Placental epithelial cell (primary cell): Measurements from ENCODE around the gene NUP205. TPM values are rescaled to one million over a fixed set of nuclear protein-coding genes. Genes with fewer than 3 reads are reported as not detected.

Source experiments
- small RNA-seq: library from RNA; depleted of rRNA; stranded (forward); fragments of <200 nt; gene quantifications from one replicate; pipeline ENCODE3, GENCODE V24; 2012
- total RNA-seq: library from RNA; depleted of rRNA; stranded (reverse); fragments of >200 nt; gene quantifications from 2 replicates; pipeline ENCODE4 v1.2.3, GENCODE V29; 2012

NUP205 gene, protein sequence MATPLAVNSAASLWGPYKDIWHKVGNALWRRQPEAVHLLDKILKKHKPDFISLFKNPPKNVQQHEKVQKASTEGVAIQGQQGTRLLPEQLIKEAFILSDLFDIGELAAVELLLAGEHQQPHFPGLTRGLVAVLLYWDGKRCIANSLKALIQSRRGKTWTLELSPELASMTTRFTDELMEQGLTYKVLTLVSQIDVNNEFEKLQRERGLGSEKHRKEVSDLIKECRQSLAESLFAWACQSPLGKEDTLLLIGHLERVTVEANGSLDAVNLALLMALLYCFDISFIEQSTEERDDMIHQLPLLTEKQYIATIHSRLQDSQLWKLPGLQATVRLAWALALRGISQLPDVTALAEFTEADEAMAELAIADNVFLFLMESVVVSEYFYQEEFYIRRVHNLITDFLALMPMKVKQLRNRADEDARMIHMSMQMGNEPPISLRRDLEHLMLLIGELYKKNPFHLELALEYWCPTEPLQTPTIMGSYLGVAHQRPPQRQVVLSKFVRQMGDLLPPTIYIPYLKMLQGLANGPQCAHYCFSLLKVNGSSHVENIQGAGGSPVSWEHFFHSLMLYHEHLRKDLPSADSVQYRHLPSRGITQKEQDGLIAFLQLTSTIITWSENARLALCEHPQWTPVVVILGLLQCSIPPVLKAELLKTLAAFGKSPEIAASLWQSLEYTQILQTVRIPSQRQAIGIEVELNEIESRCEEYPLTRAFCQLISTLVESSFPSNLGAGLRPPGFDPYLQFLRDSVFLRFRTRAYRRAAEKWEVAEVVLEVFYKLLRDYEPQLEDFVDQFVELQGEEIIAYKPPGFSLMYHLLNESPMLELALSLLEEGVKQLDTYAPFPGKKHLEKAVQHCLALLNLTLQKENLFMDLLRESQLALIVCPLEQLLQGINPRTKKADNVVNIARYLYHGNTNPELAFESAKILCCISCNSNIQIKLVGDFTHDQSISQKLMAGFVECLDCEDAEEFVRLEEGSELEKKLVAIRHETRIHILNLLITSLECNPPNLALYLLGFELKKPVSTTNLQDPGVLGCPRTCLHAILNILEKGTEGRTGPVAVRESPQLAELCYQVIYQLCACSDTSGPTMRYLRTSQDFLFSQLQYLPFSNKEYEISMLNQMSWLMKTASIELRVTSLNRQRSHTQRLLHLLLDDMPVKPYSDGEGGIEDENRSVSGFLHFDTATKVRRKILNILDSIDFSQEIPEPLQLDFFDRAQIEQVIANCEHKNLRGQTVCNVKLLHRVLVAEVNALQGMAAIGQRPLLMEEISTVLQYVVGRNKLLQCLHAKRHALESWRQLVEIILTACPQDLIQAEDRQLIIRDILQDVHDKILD (N-terminal part only)
- total RNA-seq = 33.8 and 59.8 TPM in 2 replicates

DNA sequence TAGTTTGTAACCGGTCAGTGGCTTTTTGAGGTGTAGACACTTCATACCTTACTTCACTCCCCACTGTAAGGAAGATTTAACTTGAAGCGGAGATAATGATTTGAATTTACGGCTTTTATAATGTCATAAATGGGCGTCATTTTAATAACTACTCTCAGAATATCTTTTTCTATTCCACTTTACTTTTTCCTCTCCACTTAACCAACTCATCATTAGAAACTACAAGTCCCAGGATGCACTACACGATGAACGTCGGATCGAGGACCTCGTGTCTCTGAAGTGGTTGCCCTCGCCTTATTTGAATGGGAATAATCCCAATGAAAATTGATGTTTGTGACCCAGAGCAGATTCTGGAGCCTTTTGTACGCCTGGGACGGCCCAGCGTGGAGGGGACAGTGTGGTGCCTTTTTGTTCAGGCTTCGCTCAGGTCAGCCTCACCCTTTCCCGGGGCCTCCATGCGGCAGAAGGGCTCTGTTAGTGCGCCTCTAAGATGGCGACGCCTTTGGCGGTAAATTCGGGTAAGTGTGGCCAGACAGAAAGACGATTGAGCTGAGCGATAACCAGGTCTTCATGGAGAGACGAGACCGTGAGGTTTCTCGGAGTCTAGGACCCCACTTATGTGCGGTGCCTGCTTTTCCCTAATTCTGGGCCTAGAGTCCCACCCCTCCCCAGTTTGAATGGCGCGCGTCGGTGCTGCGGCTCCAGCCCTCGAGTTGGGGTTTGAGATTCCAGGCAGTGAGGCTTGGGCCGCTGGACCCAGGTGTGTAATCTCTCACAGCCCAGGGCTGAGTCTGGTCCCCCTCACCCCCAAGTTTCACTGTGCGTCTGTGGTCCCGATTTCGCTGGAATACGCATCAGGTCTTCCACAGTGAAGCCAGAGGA, at the start of gene NUP205:
NUP205 (plus strand) TSS at position 463 of the 882 bp plus-strand sequence; CDS start at position 491, 28 bp downstream.

DNA sequence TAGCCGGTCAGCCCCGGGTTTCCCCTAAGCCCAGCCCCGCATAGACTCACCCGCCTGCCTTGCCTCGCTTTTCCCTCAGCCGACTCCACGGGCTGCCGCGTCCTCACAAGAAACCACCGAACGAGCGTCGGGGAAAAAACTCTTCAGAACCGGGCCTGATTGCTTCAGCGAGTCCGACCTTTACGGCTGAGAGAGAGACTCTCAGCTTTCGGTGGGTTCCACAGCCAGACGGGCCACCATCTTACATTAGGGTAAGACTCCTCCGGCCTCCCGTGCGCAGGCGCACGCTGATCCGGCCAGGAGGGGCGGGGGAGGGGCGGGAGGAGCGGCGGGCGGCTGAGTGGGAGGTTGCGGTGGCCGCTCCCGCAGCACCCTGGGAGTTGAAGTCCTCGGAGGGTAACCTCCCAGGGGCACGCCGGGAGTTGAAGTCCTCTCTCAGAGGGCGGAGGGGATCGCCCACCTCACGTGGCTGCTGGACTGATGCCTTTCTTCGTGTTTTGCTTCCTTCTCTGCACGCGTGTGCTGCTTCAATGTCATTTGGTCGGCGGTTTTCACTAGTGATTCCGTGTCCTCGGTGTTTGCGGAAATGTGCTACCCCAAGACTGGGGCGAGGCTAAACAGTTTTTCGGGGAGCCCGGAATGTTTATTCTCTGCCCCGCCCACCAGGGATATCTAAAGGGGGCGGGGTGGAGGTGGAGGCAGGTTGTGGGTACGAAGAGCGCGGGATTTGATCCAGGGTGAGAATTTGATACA, 47.7 kb upstream of the NUP205 start, which contains the start of gene CNOT4:
CNOT4 (minus strand) TSS at position 264 of the 753 bp plus-strand sequence. CDS start 71,771 bp downstream, outside the sequence.

DNA sequence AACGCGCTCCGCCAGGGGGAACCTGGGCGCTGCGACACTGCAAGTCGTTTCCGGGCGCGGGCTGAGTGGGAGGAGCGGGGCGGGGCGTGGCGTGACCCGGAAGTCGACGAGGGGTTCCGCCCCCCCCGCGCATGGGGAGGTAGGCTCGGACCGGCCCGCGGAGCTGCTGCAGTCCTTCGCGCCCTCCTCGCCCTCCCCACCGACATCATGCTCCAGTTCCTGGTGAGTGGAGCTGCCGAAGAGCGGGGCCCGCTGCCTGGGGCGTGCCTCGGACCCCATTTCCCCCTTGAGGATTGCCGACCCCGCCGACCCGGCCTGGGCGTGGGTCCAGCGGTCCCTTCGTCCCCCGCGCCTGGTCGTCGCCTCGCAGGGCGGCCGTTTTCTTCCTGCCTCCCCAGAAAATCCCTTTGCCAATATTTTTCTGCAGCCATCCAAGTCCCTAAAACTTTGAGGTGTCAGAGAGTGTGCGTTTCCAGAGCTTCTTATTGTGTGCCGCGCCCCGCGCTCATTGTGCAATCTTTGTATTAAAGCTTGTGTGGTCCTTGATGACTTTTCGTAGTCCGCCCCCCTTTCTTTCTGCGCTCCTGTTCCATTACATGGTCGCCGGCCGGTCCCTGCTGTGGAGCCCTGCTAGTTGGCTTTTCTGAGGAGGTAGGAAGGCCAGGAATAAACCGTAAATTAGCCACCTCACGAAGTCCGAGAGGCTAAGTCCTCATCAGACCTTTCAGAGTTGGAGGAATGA, 104.8 kb downstream of the NUP205 start, which contains the start of gene STMP1:
STMP1 (plus strand) TSS at position 142 of the 742 bp plus-strand sequence.

Small RNAs within 50 kb of the gene (small RNA-seq; reads per million reads assigned to genes)
- gene RNU6-1154P = not detected

Other genes starting within 250 kb of the NUP205 start
- gene CNOT4, start 47.8 kb upstream of the NUP205 start, total RNA-seq = 11.0 and 11.9 TPM in 2 replicates
- 17.5 and 20.0 TPM in 2 replicates for gene STMP1, start 104.6 kb downstream of the NUP205 start, total RNA-seq
- gene SLC13A4, start 170.3 kb downstream of the NUP205 start, total RNA-seq = not detected in 2 replicates
- 0.79 and 2.1 TPM in 2 replicates for gene FAM180A, start 190.9 kb downstream of the NUP205 start, total RNA-seq